ENCODE results near the gene ARHGAP45. TPM values are rescaled to one million over a fixed set of nuclear protein-coding genes. Genes with fewer than 3 reads are reported as not detected.

ARHGAP45 gene
- total and polyA plus RNA-seq, 9 of the 15 experiments (the other 6 are each of a cell fraction or from before 2014, with no cell fraction given) = 0.08 to 22.1 (median 4.2) TPM

GRCh38 chr19:1025960-1026782, 40.8 kb upstream of the ARHGAP45 start, which contains the start of gene CNN2 (continued):
- TF ChIP-seq ZNF384 (IDR thresholded peaks at IDR 0.05; ENCODE audit: low read depth, low read length) (no peak), HDAC2 (IDR thresholded peaks at IDR 0.05) (no peak; the same call in 1 of the 2 replicates), THRA (IDR thresholded peaks at IDR 0.05) (no peak), MGA (IDR thresholded peaks at IDR 0.05) (peak; percentile 26; the same call in 1 of the 2 replicates), BACH1 (tag; IDR thresholded peaks at IDR 0.05) (0 out of 2 replicates have a peak, but pooled peaks have one; percentile 39), PKNOX1 (IDR thresholded peaks at IDR 0.05) (no peak), MAX (CRISPR knock-in tag; IDR thresholded peaks at IDR 0.05) (0 out of 2 replicates have a peak, but pooled peaks have one; percentile 28), CHCHD3 (CRISPR knock-in tag; IDR thresholded peaks at IDR 0.05) (no peak)
